ENCODE results near the gene RAPGEF1. TPM values are rescaled to one million over a fixed set of nuclear protein-coding genes. Genes with fewer than 3 reads are reported as not detected.
A peak's percentile ranks its signal among the peaks of the same experiment; 100 is the strongest.

The RAPGEF1 gene
- total and polyA plus RNA-seq, 2 experiments from 2014 or later = 9.9 to 82.8 TPM

- Mint-ChIP-seq H3K27ac (peak overlapping the region; percentile 81; the same call in 1 of the 2 replicates), H3K4me3 (no peak overlapping the region), H3K4me1 (peaks cover 56% of the 10 kb centered on the region), H3K36me3 (ENCODE audit: low read depth) (0 out of 3 replicates have a peak, but pooled peaks cover under 1% of the 10 kb centered on the region), H3K27me3 (ENCODE audit: insufficient read depth, low read depth, poor library complexity) (peaks cover 6% of the 10 kb centered on the region), H3K9me3 (no peaks in the 10 kb centered on the region)
- H3K79me2 ChIP-seq (replicated peaks; ENCODE audit: insufficient read depth) = peaks cover 98% of the 10 kb centered on the region
- 0 out of 2 replicates have a peak overlapping the region, but pooled peaks have one; percentile 5 for H3K4me2 ChIP-seq
- H3K4me1 ChIP-seq (ENCODE audit: insufficient read depth) = peaks cover 50% of the 10 kb centered on the region
- peak overlapping the region; percentile 68; the same call in 1 of the 2 replicates for H3K27ac ChIP-seq (ENCODE audit: low read depth)
- no peaks in the 10 kb centered on the region for H3K36me3 ChIP-seq (ENCODE audit: insufficient read depth)
- peaks cover 3% of the 10 kb centered on the region; the same call in 1 of the 2 replicates for H4K20me1 ChIP-seq (replicated peaks; ENCODE audit: insufficient read depth)
- no peak overlapping the region for H3K4me3 ChIP-seq
- H3K27me3 ChIP-seq (ENCODE audit: insufficient read depth) = no peaks in the 10 kb centered on the region
- DNase-seq (ENCODE audit: low spot score) = peak; percentile 35
- H3K9me2 ChIP-seq (ENCODE audit: insufficient read depth) = no peaks in the 10 kb centered on the region
- H3F3A ChIP-seq (replicated peaks; ENCODE audit: low read depth) = 0 out of 2 replicates have a peak, but pooled peaks cover 3% of the 10 kb centered on the region
- TF ChIP-seq, protein P1, sequence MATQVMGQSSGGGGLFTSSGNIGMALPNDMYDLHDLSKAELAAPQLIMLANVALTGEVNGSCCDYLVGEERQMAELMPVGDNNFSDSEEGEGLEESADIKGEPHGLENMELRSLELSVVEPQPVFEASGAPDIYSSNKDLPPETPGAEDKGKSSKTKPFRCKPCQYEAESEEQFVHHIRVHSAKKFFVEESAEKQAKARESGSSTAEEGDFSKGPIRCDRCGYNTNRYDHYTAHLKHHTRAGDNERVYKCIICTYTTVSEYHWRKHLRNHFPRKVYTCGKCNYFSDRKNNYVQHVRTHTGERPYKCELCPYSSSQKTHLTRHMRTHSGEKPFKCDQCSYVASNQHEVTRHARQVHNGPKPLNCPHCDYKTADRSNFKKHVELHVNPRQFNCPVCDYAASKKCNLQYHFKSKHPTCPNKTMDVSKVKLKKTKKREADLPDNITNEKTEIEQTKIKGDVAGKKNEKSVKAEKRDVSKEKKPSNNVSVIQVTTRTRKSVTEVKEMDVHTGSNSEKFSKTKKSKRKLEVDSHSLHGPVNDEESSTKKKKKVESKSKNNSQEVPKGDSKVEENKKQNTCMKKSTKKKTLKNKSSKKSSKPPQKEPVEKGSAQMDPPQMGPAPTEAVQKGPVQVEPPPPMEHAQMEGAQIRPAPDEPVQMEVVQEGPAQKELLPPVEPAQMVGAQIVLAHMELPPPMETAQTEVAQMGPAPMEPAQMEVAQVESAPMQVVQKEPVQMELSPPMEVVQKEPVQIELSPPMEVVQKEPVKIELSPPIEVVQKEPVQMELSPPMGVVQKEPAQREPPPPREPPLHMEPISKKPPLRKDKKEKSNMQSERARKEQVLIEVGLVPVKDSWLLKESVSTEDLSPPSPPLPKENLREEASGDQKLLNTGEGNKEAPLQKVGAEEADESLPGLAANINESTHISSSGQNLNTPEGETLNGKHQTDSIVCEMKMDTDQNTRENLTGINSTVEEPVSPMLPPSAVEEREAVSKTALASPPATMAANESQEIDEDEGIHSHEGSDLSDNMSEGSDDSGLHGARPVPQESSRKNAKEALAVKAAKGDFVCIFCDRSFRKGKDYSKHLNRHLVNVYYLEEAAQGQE (IDR thresholded peaks at IDR 0.05; ENCODE audit: unreplicated experiment) = no peak
- TF ChIP-seq ETS1 (IDR thresholded peaks at IDR 0.05) (no peak), STAT1 (IDR thresholded peaks at IDR 0.05; ENCODE audit: unreplicated experiment) (no peak), ZNF331 (CRISPR knock-in tag; IDR thresholded peaks at IDR 0.05; ENCODE audit: low read depth) (no peak), NANOG (IDR thresholded peaks at IDR 0.05; ENCODE audit: borderline replicate concordance) (no peak), CREB1 (CRISPR knock-in tag; IDR thresholded peaks at IDR 0.05; ENCODE audit: low read depth) (no peak), ZNF114 (CRISPR knock-in tag; IDR thresholded peaks at IDR 0.05) (no peak), EZH2phosphoT487 (IDR thresholded peaks at IDR 0.05; ENCODE audit: unreplicated experiment) (no peak), EZH2 (IDR thresholded peaks at IDR 0.05; ENCODE audit: low read depth, unreplicated experiment) (no peak), CTCF (conservative IDR thresholded peaks at IDR 0.05; ENCODE audit: low read depth in 2 of 2) (no peak), POLR2AphosphoS5 (IDR thresholded peaks at IDR 0.05; ENCODE audit: low read depth) (no peak), JUNB (IDR thresholded peaks at IDR 0.05; ENCODE audit: unreplicated experiment) (no peak)
- TF ChIP-seq, protein P2, sequence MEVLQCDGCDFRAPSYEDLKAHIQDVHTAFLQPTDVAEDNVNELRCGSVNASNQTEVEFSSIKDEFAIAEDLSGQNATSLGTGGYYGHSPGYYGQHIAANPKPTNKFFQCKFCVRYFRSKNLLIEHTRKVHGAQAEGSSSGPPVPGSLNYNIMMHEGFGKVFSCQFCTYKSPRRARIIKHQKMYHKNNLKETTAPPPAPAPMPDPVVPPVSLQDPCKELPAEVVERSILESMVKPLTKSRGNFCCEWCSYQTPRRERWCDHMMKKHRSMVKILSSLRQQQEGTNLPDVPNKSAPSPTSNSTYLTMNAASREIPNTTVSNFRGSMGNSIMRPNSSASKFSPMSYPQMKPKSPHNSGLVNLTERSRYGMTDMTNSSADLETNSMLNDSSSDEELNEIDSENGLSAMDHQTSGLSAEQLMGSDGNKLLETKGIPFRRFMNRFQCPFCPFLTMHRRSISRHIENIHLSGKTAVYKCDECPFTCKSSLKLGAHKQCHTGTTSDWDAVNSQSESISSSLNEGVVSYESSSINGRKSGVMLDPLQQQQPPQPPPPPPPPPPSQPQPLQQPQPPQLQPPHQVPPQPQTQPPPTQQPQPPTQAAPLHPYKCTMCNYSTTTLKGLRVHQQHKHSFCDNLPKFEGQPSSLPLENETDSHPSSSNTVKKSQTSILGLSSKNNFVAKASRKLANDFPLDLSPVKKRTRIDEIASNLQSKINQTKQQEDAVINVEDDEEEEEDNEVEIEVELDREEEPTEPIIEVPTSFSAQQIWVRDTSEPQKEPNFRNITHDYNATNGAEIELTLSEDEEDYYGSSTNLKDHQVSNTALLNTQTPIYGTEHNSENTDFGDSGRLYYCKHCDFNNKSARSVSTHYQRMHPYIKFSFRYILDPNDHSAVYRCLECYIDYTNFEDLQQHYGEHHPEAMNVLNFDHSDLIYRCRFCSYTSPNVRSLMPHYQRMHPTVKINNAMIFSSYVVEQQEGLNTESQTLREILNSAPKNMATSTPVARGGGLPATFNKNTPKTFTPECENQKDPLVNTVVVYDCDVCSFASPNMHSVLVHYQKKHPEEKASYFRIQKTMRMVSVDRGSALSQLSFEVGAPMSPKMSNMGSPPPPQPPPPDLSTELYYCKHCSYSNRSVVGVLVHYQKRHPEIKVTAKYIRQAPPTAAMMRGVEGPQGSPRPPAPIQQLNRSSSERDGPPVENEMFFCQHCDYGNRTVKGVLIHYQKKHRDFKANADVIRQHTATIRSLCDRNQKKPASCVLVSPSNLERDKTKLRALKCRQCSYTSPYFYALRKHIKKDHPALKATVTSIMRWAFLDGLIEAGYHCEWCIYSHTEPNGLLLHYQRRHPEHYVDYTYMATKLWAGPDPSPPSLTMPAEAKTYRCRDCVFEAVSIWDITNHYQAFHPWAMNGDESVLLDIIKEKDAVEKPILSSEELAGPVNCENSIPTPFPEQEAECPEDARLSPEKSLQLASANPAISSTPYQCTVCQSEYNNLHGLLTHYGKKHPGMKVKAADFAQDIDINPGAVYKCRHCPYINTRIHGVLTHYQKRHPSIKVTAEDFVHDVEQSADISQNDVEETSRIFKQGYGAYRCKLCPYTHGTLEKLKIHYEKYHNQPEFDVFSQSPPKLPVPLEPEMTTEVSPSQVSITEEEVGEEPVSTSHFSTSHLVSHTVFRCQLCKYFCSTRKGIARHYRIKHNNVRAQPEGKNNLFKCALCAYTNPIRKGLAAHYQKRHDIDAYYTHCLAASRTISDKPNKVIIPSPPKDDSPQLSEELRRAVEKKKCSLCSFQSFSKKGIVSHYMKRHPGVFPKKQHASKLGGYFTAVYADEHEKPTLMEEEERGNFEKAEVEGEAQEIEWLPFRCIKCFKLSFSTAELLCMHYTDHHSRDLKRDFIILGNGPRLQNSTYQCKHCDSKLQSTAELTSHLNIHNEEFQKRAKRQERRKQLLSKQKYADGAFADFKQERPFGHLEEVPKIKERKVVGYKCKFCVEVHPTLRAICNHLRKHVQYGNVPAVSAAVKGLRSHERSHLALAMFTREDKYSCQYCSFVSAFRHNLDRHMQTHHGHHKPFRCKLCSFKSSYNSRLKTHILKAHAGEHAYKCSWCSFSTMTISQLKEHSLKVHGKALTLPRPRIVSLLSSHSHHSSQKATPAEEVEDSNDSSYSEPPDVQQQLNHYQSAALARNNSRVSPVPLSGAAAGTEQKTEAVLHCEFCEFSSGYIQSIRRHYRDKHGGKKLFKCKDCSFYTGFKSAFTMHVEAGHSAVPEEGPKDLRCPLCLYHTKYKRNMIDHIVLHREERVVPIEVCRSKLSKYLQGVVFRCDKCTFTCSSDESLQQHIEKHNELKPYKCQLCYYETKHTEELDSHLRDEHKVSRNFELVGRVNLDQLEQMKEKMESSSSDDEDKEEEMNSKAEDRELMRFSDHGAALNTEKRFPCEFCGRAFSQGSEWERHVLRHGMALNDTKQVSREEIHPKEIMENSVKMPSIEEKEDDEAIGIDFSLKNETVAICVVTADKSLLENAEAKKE (CRISPR knock-in tag; IDR thresholded peaks at IDR 0.05) = no peak
- no peak overlapping the region for H2AFZ ChIP-seq
- ATAC-seq = peak; percentile 28
Measured at GRCh38 chr9:131709771-131710431, 30.0 kb downstream of the RAPGEF1 start.
